Gastrocnemius medialis (tissue), 4 donors: ENCODE measurements around the gene SOAT1. TPM values are rescaled to one million over a fixed set of nuclear protein-coding genes. Genes with fewer than 3 reads are reported as not detected.

Source experiments
- ATAC-seq, 2 donors: fragments of 150-250 bp; one replicate each; pipeline ENCODE4 v1.9.1; 2016
- DNase-seq, 2 donors: peaks; one replicate each; pipeline ENCODE4 v3.0.0-alpha.2; 2019
- H3K27ac ChIP-seq, 4 donors: fragments of 200-600 bp; sonication (generic); 1 replicate in 1 of 4; 2 replicates in 3 of 4; pipeline ENCODE4 v1.5.1; 2016 to 2018; ENCODE audit warnings: mild to moderate bottlenecking in 2 of 4, moderate library complexity in 1 of 4
- H3K27me3 ChIP-seq, 3 donors: fragments of 200-600 bp; sonication (generic) in 2 of 3; 1 replicate in 1 of 3; 2 replicates in 2 of 3; pipeline versions ENCODE4 v1.5.1 to v1.6.0; 2016 to 2019; ENCODE audit warnings: mild to moderate bottlenecking in 1 of 3, moderate library complexity in 1 of 3
- H3K36me3 ChIP-seq, 2 donors: fragments of 200-600 bp; sonication (generic) in 1 of 2; one replicate each; pipeline ENCODE4 v1.5.1; 2017 to 2018
- H3K4me1 ChIP-seq, 2 donors: fragments of 200-600 bp; sonication (generic) in 1 of 2; one replicate each; pipeline ENCODE4 v1.5.1; 2016 to 2017; ENCODE audit warnings: mild to moderate bottlenecking in 2 of 2
- H3K4me3 ChIP-seq, 4 donors: fragments of 200-600 bp; sonication (generic) in 3 of 4; 1 replicate in 1 of 4; 2 replicates in 3 of 4; pipeline ENCODE4 v1.5.1; 2016 to 2019; ENCODE audit warnings: mild to moderate bottlenecking in 2 of 4
- H3K9me3 ChIP-seq, 3 donors: fragments of 200-600 bp; sonication (generic) in 2 of 3; 1 replicate in 1 of 3; 2 replicates in 2 of 3; pipeline ENCODE4 v1.5.1; 2016 to 2019
- POLR2A ChIP-seq, 2 donors: fragments of 450-650 bp; IDR thresholded peaks; one replicate each; pipeline ENCODE4 v1.6.1; 2017; ENCODE audit warnings: antibody characterized with exemption in 2 of 2, mild to moderate bottlenecking in 2 of 2, moderate library complexity in 2 of 2
- in situ Hi-C, 4 donors: fragments of 200-750 bp; cut with MboI; loops; one replicate each; pipeline versions ENCODE4 v1.15.0 to v1.8.0; 2017; ENCODE audit warnings: low sequenced_read_pairs in 4 of 4
- intact Hi-C: fragments of 100-400 bp; cut with DNase I; formaldehyde crosslinking; loops from one replicate; pipeline ENCODE4 v1.15.1; 2023; ENCODE audit warnings: low total_unique reads
- total RNA-seq, 4 donors: library from RNA; depleted of rRNA; stranded (reverse); fragments of >200 nt; gene quantifications; one replicate each; pipeline versions ENCODE4 v1.1.0 to v1.2.3, GENCODE V29; 2016
- TF ChIP-seq, protein P1 (sequence below), 5 experiments: fragments of 450-650 bp in 3 of 5; fragments of 200-600 bp in 2 of 5; sonication (generic) in 2 of 5; IDR thresholded peaks in 4 of 5; conservative IDR thresholded peaks in 1 of 5; 1 replicate in 4 of 5; 2 replicates in 1 of 5; pipeline ENCODE4 v1.5.1; 2016 to 2019; ENCODE audit warnings: antibody characterized with exemption in 5 of 5, mild to moderate bottlenecking in 3 of 5, moderate library complexity in 3 of 5

The SOAT1 gene
- total RNA-seq, 4 donors from 2014 or later, result 5.2 to 11.7 (median 6.4) TPM

DNA sequence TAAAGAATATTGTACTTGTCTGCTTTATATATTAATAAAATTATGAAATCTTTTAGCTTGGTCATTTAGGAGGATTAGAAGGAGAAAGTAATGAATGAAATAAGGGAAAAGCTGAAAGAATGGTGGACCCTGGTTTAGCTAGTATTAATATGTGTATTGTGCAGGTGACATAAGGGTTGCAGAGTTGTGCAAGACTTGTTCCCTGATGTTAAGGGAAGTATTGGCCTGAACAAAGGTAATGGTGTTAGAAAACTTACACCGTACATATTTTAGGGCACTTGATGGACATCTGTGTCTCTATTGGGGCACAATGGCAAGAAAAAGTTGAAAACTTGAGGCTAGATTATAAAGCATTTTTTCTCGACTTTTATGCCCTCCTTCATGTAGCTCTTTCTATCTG lies 32.2 kb downstream of the SOAT1 start:
- H3K9me3 ChIP-seq, result no peaks in the 10 kb centered on the region
- ATAC-seq (no peak), DNase-seq (no peak)
- in situ Hi-C loops, result no loop called here
- H3K27me3 ChIP-seq, result no peaks in the 10 kb centered on the region
- H3K4me1 ChIP-seq, result no peaks in the 10 kb centered on the region
- H3K4me3 ChIP-seq, result no peak overlapping the region
- intact Hi-C loops, result no loop called here
- no peak for TF ChIP-seq POLR2A (IDR thresholded peaks at IDR 0.05)
- TF ChIP-seq, protein P1, sequence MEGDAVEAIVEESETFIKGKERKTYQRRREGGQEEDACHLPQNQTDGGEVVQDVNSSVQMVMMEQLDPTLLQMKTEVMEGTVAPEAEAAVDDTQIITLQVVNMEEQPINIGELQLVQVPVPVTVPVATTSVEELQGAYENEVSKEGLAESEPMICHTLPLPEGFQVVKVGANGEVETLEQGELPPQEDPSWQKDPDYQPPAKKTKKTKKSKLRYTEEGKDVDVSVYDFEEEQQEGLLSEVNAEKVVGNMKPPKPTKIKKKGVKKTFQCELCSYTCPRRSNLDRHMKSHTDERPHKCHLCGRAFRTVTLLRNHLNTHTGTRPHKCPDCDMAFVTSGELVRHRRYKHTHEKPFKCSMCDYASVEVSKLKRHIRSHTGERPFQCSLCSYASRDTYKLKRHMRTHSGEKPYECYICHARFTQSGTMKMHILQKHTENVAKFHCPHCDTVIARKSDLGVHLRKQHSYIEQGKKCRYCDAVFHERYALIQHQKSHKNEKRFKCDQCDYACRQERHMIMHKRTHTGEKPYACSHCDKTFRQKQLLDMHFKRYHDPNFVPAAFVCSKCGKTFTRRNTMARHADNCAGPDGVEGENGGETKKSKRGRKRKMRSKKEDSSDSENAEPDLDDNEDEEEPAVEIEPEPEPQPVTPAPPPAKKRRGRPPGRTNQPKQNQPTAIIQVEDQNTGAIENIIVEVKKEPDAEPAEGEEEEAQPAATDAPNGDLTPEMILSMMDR (IDR thresholded peaks at IDR 0.05 in 4 of 5, conservative IDR thresholded peaks at IDR 0.05 in 1 of 5), result no peak
- H3K36me3 ChIP-seq, result no peaks in the 10 kb centered on the region
- H3K27ac ChIP-seq, result no peak overlapping the region

DNA sequence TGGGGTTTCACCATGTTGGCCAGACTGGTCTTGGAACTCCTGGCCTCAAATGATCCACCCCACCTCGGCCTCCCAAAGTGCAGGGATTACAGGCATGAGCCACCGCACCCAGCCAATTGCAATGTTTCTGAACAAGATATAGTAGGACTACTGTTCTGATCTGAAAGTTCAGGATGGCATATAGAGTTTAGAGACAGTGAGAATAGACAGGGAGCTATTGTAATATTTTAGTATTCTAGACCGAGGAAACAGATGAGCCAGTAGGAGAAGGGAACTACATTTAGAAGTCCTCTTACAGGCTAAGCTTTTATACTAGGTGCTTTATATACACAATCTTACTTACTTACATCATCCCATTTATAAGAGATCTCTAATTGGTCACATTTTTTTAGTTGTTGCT lies 33.1 kb downstream of the SOAT1 start:
- Histone ChIP-seq H3K4me3 (no peak overlapping the region), H3K36me3 (no peaks in the 10 kb centered on the region), H3K27ac (no peak overlapping the region), H3K27me3 (no peaks in the 10 kb centered on the region), H3K4me1 (no peaks in the 10 kb centered on the region), H3K9me3 (no peaks in the 10 kb centered on the region)
- in situ Hi-C loops, result no loop called here
- DNase-seq (no peak), ATAC-seq (no peak)
- intact Hi-C loops, result no loop called here
- TF ChIP-seq, protein P1 (IDR thresholded peaks at IDR 0.05 in 4 of 5, conservative IDR thresholded peaks at IDR 0.05 in 1 of 5), result no peak
- TF ChIP-seq POLR2A (IDR thresholded peaks at IDR 0.05), result no peak

DNA sequence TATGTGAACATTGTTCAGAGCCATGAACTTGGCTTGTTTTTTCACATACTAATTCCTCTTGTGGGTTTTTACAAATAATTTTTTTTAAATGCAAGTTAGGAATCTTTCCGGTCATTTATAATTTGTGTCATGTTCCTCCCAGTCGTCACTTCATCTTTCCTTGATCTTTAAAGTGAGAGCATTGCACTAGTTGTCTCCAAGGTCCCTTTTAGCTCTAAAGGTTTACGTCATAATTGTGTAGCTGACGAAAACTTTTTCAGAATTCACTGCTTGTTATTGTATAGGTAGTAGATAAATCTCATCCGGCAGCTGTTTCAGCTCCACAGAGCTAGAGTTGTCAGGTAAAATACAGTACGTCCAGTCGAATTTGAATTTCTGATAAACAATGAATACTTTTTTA lies 33.6 kb downstream of the SOAT1 start:
- H3K27me3 ChIP-seq, result no peaks in the 10 kb centered on the region
- no peaks in the 10 kb centered on the region for H3K36me3 ChIP-seq
- TF ChIP-seq POLR2A (IDR thresholded peaks at IDR 0.05), result no peak
- TF ChIP-seq, protein P1 (IDR thresholded peaks at IDR 0.05 in 4 of 5, conservative IDR thresholded peaks at IDR 0.05 in 1 of 5), result no peak
- in situ Hi-C loops, result no loop called here
- intact Hi-C loops, result no loop called here
- no peak for ATAC-seq
- H3K27ac ChIP-seq, result no peak overlapping the region
- no peak overlapping the region for H3K4me3 ChIP-seq
- DNase-seq, result no peak
- H3K9me3 ChIP-seq, result no peaks in the 10 kb centered on the region
- no peaks in the 10 kb centered on the region for H3K4me1 ChIP-seq

DNA sequence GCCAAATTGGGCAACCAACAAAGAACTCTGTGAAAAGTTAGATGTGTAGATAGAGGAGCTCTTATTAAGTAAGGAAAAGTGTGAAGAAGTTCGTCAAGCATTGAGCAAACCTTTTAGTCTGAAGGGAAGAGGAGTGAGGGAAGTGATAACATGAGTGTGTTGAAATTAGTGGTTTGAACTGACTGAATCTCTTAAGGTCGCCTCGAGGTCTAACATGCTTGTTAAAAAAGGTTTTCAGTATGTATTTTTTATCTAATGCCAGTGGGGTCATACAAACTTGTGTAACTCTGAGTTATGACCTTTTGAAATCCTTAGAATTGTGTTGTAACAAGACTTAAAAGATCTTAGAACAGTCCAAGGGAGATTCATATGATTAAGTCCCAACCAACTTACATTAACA lies 34.1 kb downstream of the SOAT1 start:
- TF ChIP-seq, protein P1 (IDR thresholded peaks at IDR 0.05 in 4 of 5, conservative IDR thresholded peaks at IDR 0.05 in 1 of 5), result no peak
- no peak for TF ChIP-seq POLR2A (IDR thresholded peaks at IDR 0.05)
- no peak for DNase-seq
- H3K36me3 ChIP-seq, result no peaks in the 10 kb centered on the region
- no peak overlapping the region for H3K4me3 ChIP-seq
- no peaks in the 10 kb centered on the region for H3K27me3 ChIP-seq
- no peak for ATAC-seq
- H3K4me1 ChIP-seq, result no peaks in the 10 kb centered on the region
- intact Hi-C loops, result no loop called here
- no peak overlapping the region for H3K27ac ChIP-seq
- no peaks in the 10 kb centered on the region for H3K9me3 ChIP-seq
- in situ Hi-C loops, result no loop called here

DNA sequence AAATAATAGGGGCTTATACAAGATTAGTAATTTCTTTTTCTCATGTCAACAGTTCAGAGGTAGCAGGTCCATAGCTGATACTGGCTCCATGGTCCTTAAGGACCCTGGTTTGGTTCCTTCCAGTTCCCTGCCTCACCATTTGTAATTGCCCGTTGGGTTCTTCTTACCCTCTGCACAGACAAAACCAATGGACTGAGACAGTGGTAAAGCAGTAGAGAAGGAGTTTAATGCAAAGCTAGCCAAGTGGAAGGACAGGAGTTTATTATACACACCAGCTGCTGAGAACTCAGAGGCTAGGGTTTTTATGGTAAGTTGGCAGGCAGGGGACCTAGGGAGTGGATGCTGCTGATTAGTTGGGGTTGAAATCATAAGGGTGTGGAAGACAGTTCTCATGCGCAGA lies 36.3 kb downstream of the SOAT1 start:
- no peaks in the 10 kb centered on the region for H3K36me3 ChIP-seq
- in situ Hi-C loops, result no loop called here

More for the DNA sequence above, 36.3 kb downstream of the SOAT1 start:
- Histone ChIP-seq H3K4me3 (no peak overlapping the region), H3K27me3 (no peaks in the 10 kb centered on the region), H3K4me1 (no peaks in the 10 kb centered on the region), H3K9me3 (no peaks in the 10 kb centered on the region), H3K27ac (no peak overlapping the region)
- no peak for TF ChIP-seq POLR2A (IDR thresholded peaks at IDR 0.05)
- TF ChIP-seq, protein P1 (IDR thresholded peaks at IDR 0.05 in 4 of 5, conservative IDR thresholded peaks at IDR 0.05 in 1 of 5), result no peak
- no peak for DNase-seq
- no peak for ATAC-seq
- intact Hi-C loops, result no loop called here
